Vagina (tissue), 2 donors: ENCODE data around the gene WWC2.

Experiments used
- CTCF ChIP-seq, 3 experiments: fragments of 450-650 bp in 2 of 3; fragments of 200-600 bp in 1 of 3; sonication (generic) in 1 of 3; IDR thresholded peaks; one replicate each; pipeline ENCODE4 v1.5.1; 2017 to 2019; ENCODE audit warnings: antibody characterized with exemption in 3 of 3, mild to moderate bottlenecking in 2 of 3, moderate library complexity in 2 of 3
- POLR2A ChIP-seq, 2 donors: fragments of 450-650 bp; IDR thresholded peaks; one replicate each; pipeline ENCODE4 v1.6.1; 2017; ENCODE audit warnings: antibody characterized with exemption in 2 of 2, mild to moderate bottlenecking in 2 of 2, moderate library complexity in 2 of 2
- POLR2AphosphoS5 ChIP-seq, 2 donors: sonication (generic); formaldehyde crosslinking; IDR thresholded peaks; one replicate each; pipeline ENCODE4 v1.9.0; 2017; ENCODE audit warnings: antibody characterized with exemption in 2 of 2, mild to moderate bottlenecking in 2 of 2, low read depth in 1 of 2; ENCODE audit not compliant: insufficient read depth in 1 of 2

DNA sequence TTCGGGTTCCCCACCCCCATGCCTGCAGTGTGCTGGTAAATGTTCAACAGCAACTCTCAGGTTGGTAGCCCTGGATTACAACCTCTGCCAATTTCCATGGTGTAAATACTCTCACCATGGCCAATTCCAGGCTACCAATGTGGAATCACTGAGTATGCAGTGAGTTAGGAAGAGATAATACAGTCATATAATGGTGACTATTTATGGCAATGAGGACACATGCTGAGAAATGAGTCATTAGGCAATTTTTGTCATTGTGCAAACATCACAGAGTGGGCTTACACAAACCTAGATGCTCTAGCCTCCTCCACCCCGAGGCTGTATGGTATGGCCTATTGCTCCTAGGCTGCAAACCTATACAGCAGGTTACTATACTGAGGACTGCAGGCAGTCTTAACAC is 227.8 kb downstream of the WWC2 start:
- TF ChIP-seq CTCF (IDR thresholded peaks at IDR 0.05) (no peak), POLR2A (IDR thresholded peaks at IDR 0.05) (no peak), POLR2AphosphoS5 (IDR thresholded peaks at IDR 0.05; ENCODE audit: insufficient read depth in 1 of 2, low read depth in 1 of 2) (no peak)
